HCT116 (cell line): ENCODE measurements around the gene ESYT3. TPM values are rescaled to one million over a fixed set of nuclear protein-coding genes. Genes with fewer than 3 reads are reported as not detected.

ENCODE experiments used
- ATAC-seq: fragments of 200-7000 bp; cut with Tn5 transposase; 2 replicates; pipeline ENCODE4 v1.9.1; 2020; ENCODE audit warnings: mild to moderate bottlenecking, moderate library complexity
- BruUV-seq: library from RNA; stranded (reverse); fragments of 400-500 nt; replicated peaks from 2 replicates; lab custom pipeline; 2021; lab: Mats Ljungman, UMichigan
- CTCF ChIA-PET: fragments of 300-600 bp; sonication (Branson Sonifier 250); formaldehyde crosslinking; loops from one replicate; lab custom pipeline; 2021; ENCODE audit warnings: antibody characterized with exemption; lab: Charles Lee
- POLR2A ChIA-PET: fragments of 300-600, 350-600 bp; sonication (Branson Sonifier 250); formaldehyde crosslinking; loops from one replicate; lab custom pipeline; 2021; ENCODE audit warnings: antibody characterized with exemption; lab: Charles Lee
- RAD21 ChIA-PET, 2 experiments: fragments of 300-600 bp; sonication (Branson Sonifier 250); formaldehyde crosslinking; loops; one replicate each; lab custom pipeline; 2023; ENCODE audit warnings: low total read pairs in 2 of 2; ENCODE audit not compliant: uncharacterized antibody in 2 of 2, unreplicated experiment in 2 of 2, low non-redundant PET in 1 of 2; lab: Charles Lee
- DNase-seq: peaks from one replicate; pipeline ENCODE4 v3.0.0-alpha.2; 2010; ENCODE audit warnings: low read depth, low spot score
- H2AFZ ChIP-seq: fragments of 200-600 bp; shearing (Covaris generic), sonication (generic); 2 replicates; pipeline ENCODE4 v1.6.1; 2017; ENCODE audit warnings: low read depth, mixed run types, mixed read lengths, antibody characterized with exemption, low read length; ENCODE audit not compliant: poor library complexity, severe bottlenecking
- H3K27ac ChIP-seq: 2 replicates; pipeline ENCODE4 v1.5.1; 2012; ENCODE audit warnings: low read depth, low read length
- H3K27me3 ChIP-seq: fragments of 200-600 bp; sonication (generic); 2 replicates; pipeline ENCODE4 v1.6.1; 2016; ENCODE audit warnings: mixed run types, low read length, mixed read lengths; ENCODE audit not compliant: insufficient read depth
- H3K36me3 ChIP-seq, 2 experiments: fragments of 200-500 bp in 1 of 2; fragments of 200-600 bp in 1 of 2; sonication (Bioruptor generic) in 1 of 2; sonication (generic) in 1 of 2; 2 replicates each; pipeline versions ENCODE4 v1.5.1 to v1.6.1; 2014 to 2016; ENCODE audit warnings: low read length in 2 of 2, inconsistent platforms in 1 of 2, mixed read lengths in 1 of 2, mixed run types in 1 of 2; ENCODE audit not compliant: insufficient read depth in 2 of 2, control insufficient read depth in 1 of 2
- H3K4me1 ChIP-seq, 2 experiments: fragments of 200-600 bp in 1 of 2; sonication (generic) in 1 of 2; 2 replicates each; pipeline versions ENCODE4 v1.5.1 to v1.6.1; 2012 to 2017; ENCODE audit warnings: low read length in 2 of 2, inconsistent platforms in 1 of 2, mild to moderate bottlenecking in 1 of 2, mixed read lengths in 1 of 2, mixed run types in 1 of 2, moderate library complexity in 1 of 2; ENCODE audit not compliant: insufficient read depth in 2 of 2, control insufficient read depth in 1 of 2
- H3K4me2 ChIP-seq: fragments of 200-600 bp; sonication (generic); 2 replicates; pipeline ENCODE4 v1.6.1; 2017; ENCODE audit warnings: mixed run types, low read length, mixed read lengths
- H3K4me3 ChIP-seq, 2 experiments: fragments of 200-600 bp in 1 of 2; sonication (generic) in 1 of 2; replicated peaks in 1 of 2; 2 replicates each; pipeline ENCODE4 v1.5.1; 2011 to 2016; ENCODE audit warnings: low read length in 2 of 2, control low read depth in 1 of 2, low read depth in 1 of 2, mild to moderate bottlenecking in 1 of 2, mixed read lengths in 1 of 2, mixed run types in 1 of 2
- H3K79me2 ChIP-seq: fragments of 200-600 bp; sonication (generic); 2 replicates; pipeline ENCODE4 v1.6.1; 2017; ENCODE audit warnings: mild to moderate bottlenecking, mixed run types, low read length, moderate library complexity, mixed read lengths; ENCODE audit not compliant: insufficient read depth
- H3K9ac ChIP-seq: fragments of 200-600 bp; sonication (generic); 2 replicates; pipeline ENCODE4 v1.6.1; 2016; ENCODE audit warnings: low read length, mixed read lengths
- H3K9me2 ChIP-seq: fragments of 200-600 bp; sonication (generic), shearing (Covaris generic); 2 replicates; pipeline ENCODE4 v1.6.1; 2017; ENCODE audit warnings: mixed run types, mild to moderate bottlenecking, moderate library complexity; ENCODE audit not compliant: insufficient read depth
- H3K9me3 ChIP-seq, 2 experiments: fragments of 200-500 bp in 1 of 2; fragments of 200-600 bp in 1 of 2; sonication (Bioruptor generic) in 1 of 2; sonication (generic) in 1 of 2; 2 replicates each; pipeline ENCODE4 v1.6.1; 2014 to 2017; ENCODE audit warnings: low read length in 2 of 2, mixed read lengths in 2 of 2, inconsistent platforms in 1 of 2, low read depth in 1 of 2, mild to moderate bottlenecking in 1 of 2, mixed run types in 1 of 2, moderate library complexity in 1 of 2; ENCODE audit not compliant: control insufficient read depth in 1 of 2, insufficient read depth in 1 of 2
- H4K20me1 ChIP-seq: fragments of 200-600 bp; sonication (generic), shearing (Covaris generic); 2 replicates; pipeline ENCODE4 v1.6.1; 2017; ENCODE audit warnings: mixed run types, mild to moderate bottlenecking, moderate library complexity; ENCODE audit not compliant: insufficient read depth
- CBX3 ChIP-seq: IDR thresholded peaks from 2 replicates; pipeline ENCODE4 v1.6.1; 2012; ENCODE audit warnings: low read depth
- CEBPB ChIP-seq: IDR thresholded peaks from 2 replicates; pipeline ENCODE4 v1.6.1; 2012; ENCODE audit warnings: low read depth
- EGR1 ChIP-seq: IDR thresholded peaks from 2 replicates; pipeline ENCODE4 v1.6.1; 2012; ENCODE audit warnings: low read depth
- ELF1 ChIP-seq: IDR thresholded peaks from 2 replicates; pipeline ENCODE4 v1.6.1; 2012; ENCODE audit warnings: low read depth, borderline replicate concordance
- EZH2phosphoT487 ChIP-seq: fragments of 200-600 bp; IDR thresholded peaks from 2 replicates; pipeline ENCODE4 v1.6.1; 2018; ENCODE audit warnings: antibody characterized with exemption, borderline replicate concordance
- FOSL1 ChIP-seq: IDR thresholded peaks from 2 replicates; pipeline ENCODE4 v1.6.1; 2012; ENCODE audit warnings: low read depth
- JUND ChIP-seq: IDR thresholded peaks from 2 replicates; pipeline ENCODE4 v1.6.1; 2012
- MAX ChIP-seq: IDR thresholded peaks from 2 replicates; pipeline ENCODE4 v1.6.1; 2012
- RAD21 ChIP-seq: IDR thresholded peaks from 2 replicates; pipeline ENCODE4 v1.6.1; 2012; ENCODE audit warnings: low read depth, mild to moderate bottlenecking
- SIN3A ChIP-seq: IDR thresholded peaks from 2 replicates; pipeline ENCODE4 v1.6.1; 2012; ENCODE audit warnings: low read depth
- SRF ChIP-seq: IDR thresholded peaks from 2 replicates; pipeline ENCODE4 v1.6.1; 2012; ENCODE audit warnings: low read depth
- TCF7L2 ChIP-seq: IDR thresholded peaks from 2 replicates; pipeline ENCODE4 v1.7.0; 2011; ENCODE audit warnings: borderline replicate concordance, inconsistent platforms; ENCODE audit not compliant: insufficient read depth, insufficient read length; ENCODE audit errors: extremely low read depth
- ZFX ChIP-seq: fragments of 450-650 bp; IDR thresholded peaks from 2 replicates; pipeline ENCODE4 v1.6.1; 2017
- ZNF274 ChIP-seq: fragments of 200-500 bp; sonication (Bioruptor generic); IDR thresholded peaks from 2 replicates; pipeline ENCODE4 v1.6.1; 2014; ENCODE audit warnings: mild to moderate bottlenecking, low read depth, low read length, inconsistent platforms
- intact Hi-C: fragments of 100-400 bp; cut with micrococcal nuclease; formaldehyde crosslinking; loops from 2 replicates; pipeline ENCODE4 v1.10.0; 2022
- total RNA-seq: library from RNA; stranded (reverse); gene quantifications from one replicate; pipeline ENCODE4 v1.2.1, GENCODE V29; 2021; ENCODE audit not compliant: unreplicated experiment
- TF ChIP-seq, protein P1 (sequence below): IDR thresholded peaks from 2 replicates; pipeline ENCODE4 v1.6.1; 2012
- TF ChIP-seq, protein P2 (sequence below), 3 experiments: fragments of 200-600 bp in 1 of 3; sonication (generic) in 1 of 3; IDR thresholded peaks in 2 of 3; conservative IDR thresholded peaks in 1 of 3; 2 replicates each; pipeline ENCODE4 v1.5.1; 2012 to 2017; ENCODE audit warnings: low read depth in 2 of 3, low read length in 2 of 3, antibody characterized with exemption in 1 of 3, borderline replicate concordance in 1 of 3, control low read depth in 1 of 3, mild to moderate bottlenecking in 1 of 3, mixed read lengths in 1 of 3, mixed run types in 1 of 3, moderate library complexity in 1 of 3; ENCODE audit not compliant: insufficient read depth in 1 of 3

The ESYT3 gene
- total RNA-seq, 1 experiment from 2014 or later = 0.05 TPM

- no peaks in the 10 kb centered on the region for H3K79me2 ChIP-seq
- no TSS peak for BruUV-seq
- no peak overlapping the region for H2AFZ ChIP-seq
- peak overlapping the region; percentile 79 for H3K4me2 ChIP-seq
- CTCF ChIA-PET = interaction anchor here (3.4 kb wide), 1 partner anchor 28 kb away, joined by 15 read pairs; no protein-coding TSS in a partner anchor
- POLR2A ChIA-PET = no interaction called here
- no peaks in the 10 kb centered on the region for H3K9me3 ChIP-seq
- no peaks in the 10 kb centered on the region for H3K9me2 ChIP-seq
- H3K27me3 ChIP-seq = no peaks in the 10 kb centered on the region
- no peak for ATAC-seq
- DNase-seq = no peak
- RAD21 ChIA-PET = no interaction called here
- peaks cover 21 to 26% of the 10 kb centered on the region in 2 experiments for H3K4me1 ChIP-seq
- H3K9ac ChIP-seq = 0 out of 2 replicates have a peak overlapping the region, but pooled peaks have one; percentile 57
- intact Hi-C loops = no loop called here
- no peaks in the 10 kb centered on the region for H3K36me3 ChIP-seq
- H3K27ac ChIP-seq = no peak overlapping the region
- no peak for TF ChIP-seq ZNF274
- TF ChIP-seq MAX = no peak
- no peak for TF ChIP-seq RAD21
- TF ChIP-seq SIN3A = no peak
- TF ChIP-seq, protein P1, sequence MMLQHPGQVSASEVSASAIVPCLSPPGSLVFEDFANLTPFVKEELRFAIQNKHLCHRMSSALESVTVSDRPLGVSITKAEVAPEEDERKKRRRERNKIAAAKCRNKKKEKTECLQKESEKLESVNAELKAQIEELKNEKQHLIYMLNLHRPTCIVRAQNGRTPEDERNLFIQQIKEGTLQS = no peak
- no peak for TF ChIP-seq ZFX
- TF ChIP-seq ELF1 = no peak
- TF ChIP-seq TCF7L2 = no peak
- TF ChIP-seq, all 23 proteins: peak for 0
- Histone ChIP-seq H3K4me3 (no peak overlapping the region), H4K20me1 (no peaks in the 10 kb centered on the region)
Measured at GRCh38 chr3:138389144-138389601, 45.2 kb upstream of the ESYT3 start.

DNA sequence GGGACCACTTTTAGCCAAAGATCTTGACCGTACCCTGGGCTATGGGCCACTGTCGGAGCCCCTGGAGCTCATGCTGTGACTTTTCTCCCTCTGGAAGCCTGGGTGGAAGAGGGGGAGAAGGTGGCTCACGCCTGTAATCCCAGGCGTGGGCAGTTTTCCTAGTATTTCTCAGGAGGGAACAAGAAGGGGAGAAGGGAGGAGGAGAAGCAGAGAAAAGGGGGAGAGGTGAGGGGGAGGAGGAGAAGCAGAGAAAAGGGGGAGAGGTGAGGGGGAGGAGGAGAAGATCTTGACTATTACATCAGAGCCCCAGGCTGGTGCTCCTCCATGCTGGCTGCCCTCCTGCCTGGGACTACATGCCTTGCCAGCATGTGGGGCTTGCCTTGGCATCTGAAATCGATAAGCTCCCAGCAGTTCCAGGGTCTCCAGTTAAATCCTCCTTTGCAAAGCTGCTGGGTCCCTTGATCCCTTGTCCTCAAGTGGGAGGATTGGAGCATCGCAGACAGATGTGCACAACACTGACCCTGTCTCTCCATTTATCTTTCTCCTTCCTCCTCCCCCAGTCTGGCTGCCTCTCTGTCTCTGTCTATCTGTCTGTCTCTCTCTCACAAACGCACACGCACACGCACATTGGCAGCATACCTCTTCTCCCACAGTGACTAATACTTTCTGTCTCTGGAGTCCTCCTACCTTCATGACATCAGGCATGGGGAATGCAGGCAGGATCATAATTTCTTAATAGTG is 44.4 kb upstream of the ESYT3 start:
- no TSS peak for BruUV-seq
- DNase-seq = peak; percentile 76
- POLR2A ChIA-PET = no interaction called here
- H3K27ac ChIP-seq = peak overlapping the region; percentile 53
- H2AFZ ChIP-seq = no peak overlapping the region
- CTCF ChIA-PET = interaction anchor here (0.6 to 3.4 kb wide), 4 partner anchors 27 to 537 kb away, joined by 3 to 15 read pairs (median 4); no protein-coding TSS in a partner anchor
- RAD21 ChIA-PET = no interaction called here
- no peaks in the 10 kb centered on the region for H3K79me2 ChIP-seq
- no peaks in the 10 kb centered on the region for H3K36me3 ChIP-seq
- H3K27me3 ChIP-seq = no peaks in the 10 kb centered on the region
- peak overlapping the region; percentile 79 for H3K4me2 ChIP-seq
- no peaks in the 10 kb centered on the region for H3K9me3 ChIP-seq
- ATAC-seq = peak; percentile 94
- peak overlapping the region; percentile 57 for H3K9ac ChIP-seq
- intact Hi-C loops = no loop called here
- H4K20me1 ChIP-seq = no peaks in the 10 kb centered on the region
- H3K4me1 ChIP-seq = peaks cover 21 to 26% of the 10 kb centered on the region in 2 experiments
- peak overlapping the region in 1 of 2 experiments; percentile 43; a peak in 2 of 4 replicates for H3K4me3 ChIP-seq
- H3K9me2 ChIP-seq = no peaks in the 10 kb centered on the region
- TF ChIP-seq ELF1 (no peak), ZFX (no peak), CEBPB (peak; percentile 59), RAD21 (no peak), FOSL1 (peak; percentile 94), EZH2phosphoT487 (no peak), EGR1 (peak; percentile 67), SRF (peak; percentile 31; the same call in 1 of the 2 replicates), JUND (peak; percentile 96), CBX3 (peak; percentile 89), MAX (peak; percentile 69; the same call in 1 of the 2 replicates)
- TF ChIP-seq, protein P2, sequence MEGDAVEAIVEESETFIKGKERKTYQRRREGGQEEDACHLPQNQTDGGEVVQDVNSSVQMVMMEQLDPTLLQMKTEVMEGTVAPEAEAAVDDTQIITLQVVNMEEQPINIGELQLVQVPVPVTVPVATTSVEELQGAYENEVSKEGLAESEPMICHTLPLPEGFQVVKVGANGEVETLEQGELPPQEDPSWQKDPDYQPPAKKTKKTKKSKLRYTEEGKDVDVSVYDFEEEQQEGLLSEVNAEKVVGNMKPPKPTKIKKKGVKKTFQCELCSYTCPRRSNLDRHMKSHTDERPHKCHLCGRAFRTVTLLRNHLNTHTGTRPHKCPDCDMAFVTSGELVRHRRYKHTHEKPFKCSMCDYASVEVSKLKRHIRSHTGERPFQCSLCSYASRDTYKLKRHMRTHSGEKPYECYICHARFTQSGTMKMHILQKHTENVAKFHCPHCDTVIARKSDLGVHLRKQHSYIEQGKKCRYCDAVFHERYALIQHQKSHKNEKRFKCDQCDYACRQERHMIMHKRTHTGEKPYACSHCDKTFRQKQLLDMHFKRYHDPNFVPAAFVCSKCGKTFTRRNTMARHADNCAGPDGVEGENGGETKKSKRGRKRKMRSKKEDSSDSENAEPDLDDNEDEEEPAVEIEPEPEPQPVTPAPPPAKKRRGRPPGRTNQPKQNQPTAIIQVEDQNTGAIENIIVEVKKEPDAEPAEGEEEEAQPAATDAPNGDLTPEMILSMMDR (IDR thresholded peaks at IDR 0.05 in 2 of 3, conservative IDR thresholded peaks at IDR 0.05 in 1 of 3; ENCODE audit: borderline replicate concordance in 1 of 3, insufficient read depth in 1 of 3, low read depth in 2 of 3, low read length in 2 of 3) = no peak
- TF ChIP-seq, protein P1 = peak; percentile 87
